HepG2 (cell line): ENCODE data around the gene P2RY6. TPM values are rescaled to one million over a fixed set of nuclear protein-coding genes. Genes with fewer than 3 reads are reported as not detected.

Experiments
- CHD4 ChIP-seq: fragments of 200-600 bp; sonication (generic); IDR thresholded peaks from 2 replicates; pipeline ENCODE4 v1.7.0; 2017; ENCODE audit warnings: mild to moderate bottlenecking, low read length, borderline replicate concordance
- HNF4A ChIP-seq: sonication (generic); formaldehyde crosslinking; IDR thresholded peaks from 2 replicates; pipeline ENCODE4 v1.4.0; 2020; ENCODE audit warnings: missing genetic modification reagents
- KDM5A ChIP-seq: fragments of 200-600 bp; sonication (generic); IDR thresholded peaks from 2 replicates; pipeline ENCODE4 v1.7.0; 2018; ENCODE audit warnings: antibody characterized with exemption, mild to moderate bottlenecking, low read length, borderline replicate concordance
- KDM6A ChIP-seq: IDR thresholded peaks from 2 replicates; pipeline ENCODE4 v1.6.1; 2016; ENCODE audit warnings: low read depth
- KLF15 ChIP-seq: sonication (generic); formaldehyde crosslinking; IDR thresholded peaks from 2 replicates; pipeline ENCODE4 v1.8.1; 2023; ENCODE audit warnings: borderline replicate concordance, mild to moderate bottlenecking, inconsistent platforms, missing genetic modification reagents, mixed read lengths
- MED1 ChIP-seq: sonication (generic); formaldehyde crosslinking; IDR thresholded peaks from 2 replicates; pipeline ENCODE4 v1.4.0; 2020; ENCODE audit warnings: missing genetic modification reagents
- MEF2D ChIP-seq: sonication (generic); formaldehyde crosslinking; IDR thresholded peaks from 2 replicates; pipeline ENCODE4 v1.5.1; 2020; ENCODE audit warnings: mild to moderate bottlenecking, missing genetic modification reagents
- MIXL1 ChIP-seq: IDR thresholded peaks from 2 replicates; pipeline ENCODE4 v1.6.1; 2016
- NPAS2 ChIP-seq: sonication (generic); formaldehyde crosslinking; IDR thresholded peaks from 2 replicates; pipeline ENCODE4 v1.8.0; 2022; ENCODE audit warnings: mild to moderate bottlenecking, missing genetic modification reagents, borderline replicate concordance
- SAFB2 ChIP-seq: sonication (generic); formaldehyde crosslinking; IDR thresholded peaks from 2 replicates; pipeline ENCODE4 v1.5.1; 2020; ENCODE audit warnings: missing genetic modification reagents, low read depth, mild to moderate bottlenecking, borderline replicate concordance
- SOX5 ChIP-seq: IDR thresholded peaks from 2 replicates; pipeline ENCODE4 v1.6.1; 2016; ENCODE audit warnings: borderline replicate concordance
- SRSF1 ChIP-seq: fragments of 200-400 bp; formaldehyde crosslinking; optimal IDR thresholded peaks from 2 replicates; pipeline ENCODE3; 2017; ENCODE audit warnings: mild to moderate bottlenecking, low read depth, low read length, moderate library complexity
- TFDP2 ChIP-seq: sonication (generic); formaldehyde crosslinking; IDR thresholded peaks from 2 replicates; pipeline ENCODE4 v1.4.0; 2020; ENCODE audit warnings: missing genetic modification reagents
- TIGD3 ChIP-seq: sonication (generic); formaldehyde crosslinking; IDR thresholded peaks from 2 replicates; pipeline ENCODE4 v1.5.1; 2020; ENCODE audit warnings: mild to moderate bottlenecking, missing genetic modification reagents, borderline replicate concordance
- TRIM24 ChIP-seq: sonication (generic); formaldehyde crosslinking; IDR thresholded peaks from 2 replicates; pipeline ENCODE4 v1.8.0; 2022; ENCODE audit warnings: mild to moderate bottlenecking, missing genetic modification reagents
- ZBTB42 ChIP-seq: sonication (generic); formaldehyde crosslinking; IDR thresholded peaks from 2 replicates; pipeline ENCODE4 v1.5.0; 2020; ENCODE audit warnings: mild to moderate bottlenecking, missing genetic modification reagents
- ZBTB8A ChIP-seq: sonication (generic); formaldehyde crosslinking; IDR thresholded peaks from 2 replicates; pipeline ENCODE4 v1.4.0; 2020; ENCODE audit warnings: mild to moderate bottlenecking, low read depth, missing genetic modification reagents, borderline replicate concordance
- ZC3H4 ChIP-seq: sonication (generic); formaldehyde crosslinking; IDR thresholded peaks from 2 replicates; pipeline ENCODE4 v1.4.0; 2020; ENCODE audit warnings: missing genetic modification reagents, borderline replicate concordance
- ZFP36L1 ChIP-seq: sonication (generic); formaldehyde crosslinking; IDR thresholded peaks from 2 replicates; pipeline ENCODE4 v1.8.0; 2022; ENCODE audit warnings: mild to moderate bottlenecking, missing genetic modification reagents, moderate library complexity
- ZNF225 ChIP-seq: sonication (generic); formaldehyde crosslinking; IDR thresholded peaks from 2 replicates; pipeline ENCODE4 v1.4.0; 2020; ENCODE audit warnings: mild to moderate bottlenecking, missing genetic modification reagents
- ZNF614 ChIP-seq: IDR thresholded peaks from 2 replicates; pipeline ENCODE4 v1.6.1; 2018; ENCODE audit warnings: missing biosample characterization, missing genetic modification reagents, inconsistent platforms, borderline replicate concordance
- polyA plus RNA-seq, 8 experiments: library from polyadenylated mRNA; depleted of rRNA in 3 of 8; stranded (reverse) in 7 of 8; unstranded in 1 of 8; fragments of >200 nt; fragmentation: Illumina TruSeq in 4 of 8; extraction: Trizol in 4 of 8; gene quantifications; 2 replicates each; pipeline versions ENCODE4 v1.2.1 to v1.2.3, GENCODE V29; 2011 to 2016; ENCODE audit warnings: low read depth in 4 of 8, missing spikeins in 1 of 8, mixed read lengths in 1 of 8; ENCODE audit not compliant: insufficient read depth in 1 of 8
- total RNA-seq, 5 experiments: library from RNA; depleted of rRNA; stranded (reverse); fragments of >200 nt; fragmentation: Illumina TruSeq; extraction: Trizol; gene quantifications; 2 replicates each; pipeline ENCODE4 v1.2.3, GENCODE V29; 2016; ENCODE audit warnings: low read depth in 1 of 5
- TF ChIP-seq, protein P1 (sequence below): sonication (generic); formaldehyde crosslinking; IDR thresholded peaks from 2 replicates; pipeline ENCODE4 v1.9.0; 2022; ENCODE audit warnings: missing genetic modification reagents, mild to moderate bottlenecking, borderline replicate concordance
- TF ChIP-seq, protein P2 (sequence below): IDR thresholded peaks from 2 replicates; pipeline ENCODE4 v1.6.1; 2016
- TF ChIP-seq, protein P3 (sequence below): sonication (generic); formaldehyde crosslinking; IDR thresholded peaks from 2 replicates; pipeline ENCODE4 v1.4.0; 2020; ENCODE audit warnings: missing genetic modification reagents

The P2RY6 gene
- total and polyA plus RNA-seq, 2 of the 13 experiments (the other 11 are each of a cell fraction or from before 2014, with no cell fraction given): 0.09 to 0.29 TPM

- TF ChIP-seq, protein P1, sequence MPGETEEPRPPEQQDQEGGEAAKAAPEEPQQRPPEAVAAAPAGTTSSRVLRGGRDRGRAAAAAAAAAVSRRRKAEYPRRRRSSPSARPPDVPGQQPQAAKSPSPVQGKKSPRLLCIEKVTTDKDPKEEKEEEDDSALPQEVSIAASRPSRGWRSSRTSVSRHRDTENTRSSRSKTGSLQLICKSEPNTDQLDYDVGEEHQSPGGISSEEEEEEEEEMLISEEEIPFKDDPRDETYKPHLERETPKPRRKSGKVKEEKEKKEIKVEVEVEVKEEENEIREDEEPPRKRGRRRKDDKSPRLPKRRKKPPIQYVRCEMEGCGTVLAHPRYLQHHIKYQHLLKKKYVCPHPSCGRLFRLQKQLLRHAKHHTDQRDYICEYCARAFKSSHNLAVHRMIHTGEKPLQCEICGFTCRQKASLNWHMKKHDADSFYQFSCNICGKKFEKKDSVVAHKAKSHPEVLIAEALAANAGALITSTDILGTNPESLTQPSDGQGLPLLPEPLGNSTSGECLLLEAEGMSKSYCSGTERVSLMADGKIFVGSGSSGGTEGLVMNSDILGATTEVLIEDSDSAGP (CRISPR knock-in tag): no peak
- TF ChIP-seq KLF15 (CRISPR knock-in tag) (no peak), SRSF1 (peak; percentile 94), CHD4 (no peak), ZNF614 (CRISPR knock-in tag) (no peak; the same call in 1 of the 2 replicates), KDM5A (no peak), SAFB2 (no peak), ZBTB8A (no peak), MEF2D (no peak), TFDP2 (CRISPR knock-in tag) (no peak), ZFP36L1 (no peak), TIGD3 (CRISPR knock-in tag) (no peak), ZC3H4 (no peak; the same call in 1 of the 2 replicates), HNF4A (CRISPR knock-in tag) (peak; percentile 22; the same call in 1 of the 2 replicates), ZNF225 (CRISPR knock-in tag) (no peak; the same call in 1 of the 2 replicates), MIXL1 (CRISPR knock-in tag) (0 out of 2 replicates have a peak, but pooled peaks have one; percentile 12), SOX5 (CRISPR knock-in tag) (peak; percentile 12; the same call in 1 of the 2 replicates), NPAS2 (CRISPR knock-in tag) (no peak), ZBTB42 (CRISPR knock-in tag) (no peak), TRIM24 (no peak), KDM6A (CRISPR knock-in tag) (no peak), MED1 (CRISPR knock-in tag) (peak; percentile 53; the same call in 1 of the 2 replicates)
- TF ChIP-seq, protein P2, sequence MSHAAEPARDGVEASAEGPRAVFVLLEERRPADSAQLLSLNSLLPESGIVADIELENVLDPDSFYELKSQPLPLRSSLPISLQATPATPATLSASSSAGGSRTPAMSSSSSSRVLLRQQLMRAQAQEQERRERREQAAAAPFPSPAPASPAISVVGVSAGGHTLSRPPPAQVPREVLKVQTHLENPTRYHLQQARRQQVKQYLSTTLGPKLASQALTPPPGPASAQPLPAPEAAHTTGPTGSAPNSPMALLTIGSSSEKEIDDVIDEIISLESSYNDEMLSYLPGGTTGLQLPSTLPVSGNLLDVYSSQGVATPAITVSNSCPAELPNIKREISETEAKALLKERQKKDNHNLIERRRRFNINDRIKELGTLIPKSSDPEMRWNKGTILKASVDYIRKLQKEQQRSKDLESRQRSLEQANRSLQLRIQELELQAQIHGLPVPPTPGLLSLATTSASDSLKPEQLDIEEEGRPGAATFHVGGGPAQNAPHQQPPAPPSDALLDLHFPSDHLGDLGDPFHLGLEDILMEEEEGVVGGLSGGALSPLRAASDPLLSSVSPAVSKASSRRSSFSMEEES: no peak
- TF ChIP-seq, protein P3, sequence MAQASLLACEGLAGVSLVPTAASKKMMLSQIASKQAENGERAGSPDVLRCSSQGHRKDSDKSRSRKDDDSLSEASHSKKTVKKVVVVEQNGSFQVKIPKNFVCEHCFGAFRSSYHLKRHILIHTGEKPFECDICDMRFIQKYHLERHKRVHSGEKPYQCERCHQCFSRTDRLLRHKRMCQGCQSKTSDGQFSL (CRISPR knock-in tag): no peak
These were observed 36.1 kb downstream of the P2RY6 start, which contains the start of gene ARHGEF17 (continued) for GRCh38 chr11:73308003-73308960.
